Upper lobe of left lung (tissue), 4 donors: ENCODE measurements around the gene FGF1.

Experiments used
- EP300 ChIP-seq, 4 donors: sonication (generic); formaldehyde crosslinking; IDR thresholded peaks; one replicate each; pipeline ENCODE4 v1.5.1; 2017; ENCODE audit warnings: antibody characterized with exemption in 4 of 4, control low read depth in 2 of 4
- POLR2AphosphoS5 ChIP-seq, 2 donors: sonication (generic); formaldehyde crosslinking; IDR thresholded peaks; one replicate each; pipeline ENCODE4 v1.5.1; 2017; ENCODE audit warnings: antibody characterized with exemption in 2 of 2
- TF ChIP-seq, protein P1 (sequence below), 6 experiments: fragments of 450-650 bp in 4 of 6; fragments of 200-600 bp in 2 of 6; sonication (generic) in 2 of 6; IDR thresholded peaks; one replicate each; pipeline ENCODE4 v1.5.1; 2016 to 2019; ENCODE audit warnings: antibody characterized with exemption in 6 of 6

DNA sequence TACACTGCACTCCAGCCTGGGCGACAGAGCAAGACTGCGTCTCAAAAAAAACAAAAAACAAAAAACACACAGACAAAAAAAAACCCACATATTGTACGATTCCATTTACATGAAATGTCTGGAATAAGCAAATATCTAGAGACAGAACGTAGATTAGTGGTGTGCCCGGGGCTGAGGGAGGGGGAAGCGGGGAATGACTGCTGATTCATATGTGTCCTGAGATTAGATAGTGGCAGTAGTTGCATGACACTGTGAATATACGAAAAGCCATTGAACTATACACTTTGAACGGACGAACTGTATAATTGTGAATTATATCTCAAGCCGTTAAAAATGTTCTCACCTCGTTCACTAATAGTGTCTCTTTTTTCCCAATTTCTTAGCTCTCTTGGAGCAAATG is 23.9 kb downstream of the FGF1 start:
- TF ChIP-seq POLR2AphosphoS5 (IDR thresholded peaks at IDR 0.05) (no peak), EP300 (IDR thresholded peaks at IDR 0.05) (no peak)
- TF ChIP-seq, protein P1, sequence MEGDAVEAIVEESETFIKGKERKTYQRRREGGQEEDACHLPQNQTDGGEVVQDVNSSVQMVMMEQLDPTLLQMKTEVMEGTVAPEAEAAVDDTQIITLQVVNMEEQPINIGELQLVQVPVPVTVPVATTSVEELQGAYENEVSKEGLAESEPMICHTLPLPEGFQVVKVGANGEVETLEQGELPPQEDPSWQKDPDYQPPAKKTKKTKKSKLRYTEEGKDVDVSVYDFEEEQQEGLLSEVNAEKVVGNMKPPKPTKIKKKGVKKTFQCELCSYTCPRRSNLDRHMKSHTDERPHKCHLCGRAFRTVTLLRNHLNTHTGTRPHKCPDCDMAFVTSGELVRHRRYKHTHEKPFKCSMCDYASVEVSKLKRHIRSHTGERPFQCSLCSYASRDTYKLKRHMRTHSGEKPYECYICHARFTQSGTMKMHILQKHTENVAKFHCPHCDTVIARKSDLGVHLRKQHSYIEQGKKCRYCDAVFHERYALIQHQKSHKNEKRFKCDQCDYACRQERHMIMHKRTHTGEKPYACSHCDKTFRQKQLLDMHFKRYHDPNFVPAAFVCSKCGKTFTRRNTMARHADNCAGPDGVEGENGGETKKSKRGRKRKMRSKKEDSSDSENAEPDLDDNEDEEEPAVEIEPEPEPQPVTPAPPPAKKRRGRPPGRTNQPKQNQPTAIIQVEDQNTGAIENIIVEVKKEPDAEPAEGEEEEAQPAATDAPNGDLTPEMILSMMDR (IDR thresholded peaks at IDR 0.05), result no peak
